Right lobe of liver (tissue), 6 donors: Measurements from ENCODE around the gene MCM8. TPM values are rescaled to one million over a fixed set of nuclear protein-coding genes. Genes with fewer than 3 reads are reported as not detected.
A peak's percentile ranks its signal among the peaks of the same experiment; 100 is the strongest.

Experiments used
- ATAC-seq, 4 donors: fragments of 200-7000 bp; cut with Tn5 transposase; one replicate each; pipeline ENCODE4 v1.9.1; 2020; ENCODE audit warnings: mild to moderate bottlenecking in 4 of 4, moderate library complexity in 4 of 4
- DNase-seq, 3 donors: peaks; one replicate each; pipeline ENCODE4 v3.0.0-alpha.2; 2020
- H3K27ac ChIP-seq, 3 donors: fragments of 200-600 bp; one replicate each; pipeline ENCODE4 v1.8.0; 2022
- H3K27me3 ChIP-seq, 2 donors: fragments of 200-600 bp; one replicate each; pipeline ENCODE4 v1.8.0; 2022
- H3K36me3 ChIP-seq, 4 donors: fragments of 200-600 bp; sonication (generic) in 1 of 4; one replicate each; pipeline versions ENCODE4 v1.5.1 to v1.8.0; 2017 to 2022; ENCODE audit warnings: control low read depth in 1 of 4
- H3K4me1 ChIP-seq, 4 donors: fragments of 200-600 bp; sonication (generic) in 1 of 4; one replicate each; pipeline versions ENCODE4 v1.5.1 to v1.8.0; 2017 to 2022; ENCODE audit warnings: control low read depth in 1 of 4
- H3K4me3 ChIP-seq, 3 donors: fragments of 200-600 bp; one replicate each; pipeline ENCODE4 v1.8.0; 2022
- H3K9me3 ChIP-seq, 4 donors: fragments of 200-600 bp; sonication (generic) in 1 of 4; one replicate each; pipeline versions ENCODE4 v1.5.1 to v1.8.0; 2017 to 2022; ENCODE audit warnings: control low read depth in 1 of 4
- CTCF ChIP-seq, 4 donors: fragments of 200-600 bp in 3 of 4; fragments of 450-650 bp in 1 of 4; IDR thresholded peaks; one replicate each; pipeline versions ENCODE4 v1.5.1 to v1.8.0; 2016 to 2022; ENCODE audit warnings: antibody characterized with exemption in 4 of 4, mild to moderate bottlenecking in 2 of 4
- POLR2A ChIP-seq: fragments of 450-650 bp; IDR thresholded peaks from one replicate; pipeline ENCODE4 v1.6.1; 2017; ENCODE audit warnings: antibody characterized with exemption, mild to moderate bottlenecking
- WGBS: methylation state at CpG from one replicate; pipeline ENCODE4 v1.1.6; 2018; ENCODE audit warnings: low coverage, low lambda C conversion rate; ENCODE audit not compliant: insufficient coverage; ENCODE audit errors: missing lambda C conversion rate; 5-methylcytosine and 5-hydroxymethylcytosine counted together
- intact Hi-C, 2 donors: fragments of 100-400 bp; cut with DNase I; formaldehyde crosslinking; loops; one replicate each; pipeline versions ENCODE4 v1.11.2 to v1.14.1; 2022
- total RNA-seq, 6 experiments: library from RNA; depleted of rRNA in 2 of 6; stranded (reverse); fragments of >200 nt in 2 of 6; fragmentation: NEBNext Ultra II Directional in 3 of 6; extraction: Animal tissue kit (Norgen Biotek cat#: 25700) in 3 of 6; gene quantifications; one replicate each; pipeline versions ENCODE4 v1.1.0 to v1.2.4, GENCODE V29; 2016 to 2023
- donor health status: DM: no; HTN: yes; CAD: no.
- donor health status: DM: no; HTN: no; CAD: no.
- donor health status: DM: no; HTN: no; CAD: no.
- donor health status: DM: no; HTN: yes; CAD: no.
- donor health status: DM: no; HTN: yes; CAD: no.

The MCM8 gene
- total RNA-seq, 6 experiments from 2014 or later = 1.4 to 2.5 (median 1.6) TPM

GRCh38 chr20:5975778-5976177, 25.3 kb downstream of the MCM8 start:
- Histone ChIP-seq H3K9me3 (no peaks in the 10 kb centered on the region), H3K4me1 (peaks cover 0 to 11% (median 0%) of the 10 kb centered on the region in 4 donors), H3K36me3 (no peaks in the 10 kb centered on the region), H3K27ac (no peak overlapping the region), H3K27me3 (no peaks in the 10 kb centered on the region), H3K4me3 (no peak overlapping the region)
- TF ChIP-seq CTCF (IDR thresholded peaks at IDR 0.05) = no peak
- TF ChIP-seq POLR2A = no peak
- ATAC-seq (no peak), DNase-seq (no peak)
- WGBS = 72% methylated on average over 2 of the region's 2 CpGs
- intact Hi-C loops = no loop called here

GRCh38 chr20:5977223-5977622, 26.8 kb downstream of the MCM8 start:
- H3K4me1 ChIP-seq = peaks cover 0 to 16% (median 0%) of the 10 kb centered on the region in 4 donors
- TF ChIP-seq POLR2A = no peak
- no peak for TF ChIP-seq CTCF (IDR thresholded peaks at IDR 0.05)
- ATAC-seq (no peak), DNase-seq (no peak)
- no peaks in the 10 kb centered on the region for H3K36me3 ChIP-seq
- intact Hi-C loops = no loop called here
- no peaks in the 10 kb centered on the region for H3K27me3 ChIP-seq
- H3K4me3 ChIP-seq = no peak overlapping the region
- H3K9me3 ChIP-seq = no peaks in the 10 kb centered on the region
- no peak overlapping the region for H3K27ac ChIP-seq
- 60% methylated on average over 2 of the region's 2 CpGs for WGBS

GRCh38 chr20:5977975-5978374, 27.5 kb downstream of the MCM8 start:
- no peak for ATAC-seq
- Histone ChIP-seq H3K4me1 (peaks cover 0 to 16% (median 0%) of the 10 kb centered on the region in 4 donors), H3K4me3 (no peak overlapping the region), H3K27me3 (no peaks in the 10 kb centered on the region), H3K27ac (no peak overlapping the region), H3K9me3 (no peaks in the 10 kb centered on the region), H3K36me3 (no peaks in the 10 kb centered on the region)
- TF ChIP-seq POLR2A (no peak), CTCF (IDR thresholded peaks at IDR 0.05) (no peak)
- intact Hi-C loops = no loop called here
- no peak for DNase-seq
- WGBS = 86% methylated on average over 1 of the region's 1 CpG

- no peak overlapping the region for H3K27ac ChIP-seq
- no peak overlapping the region for H3K4me3 ChIP-seq
- no peaks in the 10 kb centered on the region for H3K27me3 ChIP-seq
- H3K36me3 ChIP-seq = no peaks in the 10 kb centered on the region
- TF ChIP-seq CTCF (IDR thresholded peaks at IDR 0.05) (no peak), POLR2A (no peak)
- intact Hi-C loops = no loop called here
- no peak for DNase-seq
- WGBS = 81% methylated on average over 4 of the region's 4 CpGs
- H3K4me1 ChIP-seq = peaks cover 0 to 16% (median 0%) of the 10 kb centered on the region in 4 donors
- no peaks in the 10 kb centered on the region for H3K9me3 ChIP-seq
- ATAC-seq = peak in 2 of 4 donors; percentile 25 to 70
Observed at GRCh38 chr20:5979801-5980200, 29.3 kb downstream of the MCM8 start.
